Spinal cord (tissue), 10 donors: Measurements from ENCODE around the gene ECE1. TPM values are rescaled to one million over a fixed set of nuclear protein-coding genes. Genes with fewer than 3 reads are reported as not detected.
A peak's percentile ranks its signal among the peaks of the same experiment; 100 is the strongest.

Experiments used
- DNase-seq, 6 donors: peaks; one replicate each; pipeline versions ENCODE4 v3.0.0 to v3.0.0-alpha.2; 2013 to 2015; ENCODE audit warnings: low spot score in 6 of 6, low read depth in 4 of 6
- H3K27ac ChIP-seq: one replicate; pipeline ENCODE4 v1.5.1; 2013; ENCODE audit warnings: low read depth, low read length, control low read depth
- H3K27me3 ChIP-seq: one replicate; pipeline ENCODE4 v1.6.1; 2013; ENCODE audit warnings: low read length; ENCODE audit not compliant: control insufficient read depth, insufficient read depth
- H3K36me3 ChIP-seq: one replicate; pipeline ENCODE4 v1.6.1; 2013; ENCODE audit warnings: low read length; ENCODE audit not compliant: control insufficient read depth, insufficient read depth
- H3K4me1 ChIP-seq: one replicate; pipeline ENCODE4 v1.6.1; 2013; ENCODE audit warnings: low read length; ENCODE audit not compliant: control insufficient read depth, insufficient read depth
- H3K4me3 ChIP-seq: one replicate; pipeline ENCODE4 v1.5.1; 2013; ENCODE audit warnings: low read depth, low read length, control low read depth
- H3K9me3 ChIP-seq: one replicate; pipeline ENCODE4 v1.6.1; 2013; ENCODE audit warnings: low read length; ENCODE audit not compliant: control insufficient read depth, insufficient read depth
- WGBS: methylation state at CpG from one replicate; pipeline ENCODE4 v1.1.5; 2013; ENCODE audit warnings: missing lambda C conversion rate; ENCODE audit not compliant: insufficient coverage; 5-methylcytosine and 5-hydroxymethylcytosine counted together
- polyA plus RNA-seq, 2 donors: library from polyadenylated mRNA; unstranded; fragments of 120-200 nt; gene quantifications; one replicate each; pipeline ENCODE4 v1.2.1, GENCODE V29; 2013; ENCODE audit not compliant: insufficient read length in 2 of 2
- total RNA-seq, 2 donors: library from RNA; depleted of rRNA in 1 of 2; stranded (reverse); fragments of 120-200 nt in 1 of 2; fragments of >200 nt in 1 of 2; gene quantifications; one replicate each; pipeline versions ENCODE4 v1.2.3 to v1.2.4, GENCODE V29; 2013 to 2014
- donor health status: healthy.

Gene ECE1
- total and polyA plus RNA-seq, 4 donors, result 21.2 to 33.9 (median 27.1) TPM

DNA sequence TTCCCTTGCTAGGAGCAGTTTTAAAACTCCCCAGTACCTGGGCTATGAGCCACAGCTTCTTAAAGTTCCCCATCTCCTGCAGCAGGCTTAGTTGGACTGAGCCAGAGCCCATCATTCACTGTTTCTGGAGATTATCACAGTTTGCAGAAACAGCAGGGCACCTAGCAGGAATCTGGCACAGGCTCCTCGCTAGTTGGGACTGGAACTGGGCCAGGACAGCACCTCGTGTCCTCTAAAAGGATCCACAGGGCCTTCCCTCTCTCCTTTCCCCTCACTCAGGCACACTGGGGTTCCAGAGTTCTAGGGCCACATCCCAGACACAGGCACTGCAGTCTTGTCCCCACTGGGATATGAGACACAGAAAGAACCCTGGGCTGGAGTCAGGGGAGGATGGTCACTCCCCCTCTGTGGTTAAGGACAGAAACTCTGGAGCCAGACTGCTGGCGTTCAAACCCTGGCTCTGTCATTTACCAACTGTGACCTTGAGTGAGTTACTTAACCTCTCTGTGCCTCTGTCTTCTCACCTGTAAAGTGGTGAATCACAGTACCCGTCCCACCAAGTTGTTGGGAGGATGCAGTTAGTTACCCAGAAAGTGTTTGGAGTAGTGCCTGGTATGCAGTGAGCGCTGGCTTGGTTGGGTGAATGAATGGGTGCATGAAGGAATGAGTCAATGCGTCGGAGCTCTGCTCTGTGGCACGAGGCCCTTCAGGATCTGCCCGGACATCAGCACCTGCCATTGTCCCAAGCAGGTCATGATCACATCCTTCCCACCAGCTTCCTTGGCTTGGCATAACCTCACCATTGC, 18.8 kb upstream of the ECE1 start:
- Histone ChIP-seq H3K27ac (peak overlapping the region; percentile 64), H3K27me3 (no peaks in the 10 kb centered on the region), H3K36me3 (no peaks in the 10 kb centered on the region), H3K4me1 (peaks cover 60% of the 10 kb centered on the region), H3K9me3 (no peaks in the 10 kb centered on the region), H3K4me3 (no peak overlapping the region)
- WGBS, result 63% methylated on average over 8 of the region's 9 CpGs
- peak in 2 of 6 donors; percentile 77 to 79 for DNase-seq

DNA sequence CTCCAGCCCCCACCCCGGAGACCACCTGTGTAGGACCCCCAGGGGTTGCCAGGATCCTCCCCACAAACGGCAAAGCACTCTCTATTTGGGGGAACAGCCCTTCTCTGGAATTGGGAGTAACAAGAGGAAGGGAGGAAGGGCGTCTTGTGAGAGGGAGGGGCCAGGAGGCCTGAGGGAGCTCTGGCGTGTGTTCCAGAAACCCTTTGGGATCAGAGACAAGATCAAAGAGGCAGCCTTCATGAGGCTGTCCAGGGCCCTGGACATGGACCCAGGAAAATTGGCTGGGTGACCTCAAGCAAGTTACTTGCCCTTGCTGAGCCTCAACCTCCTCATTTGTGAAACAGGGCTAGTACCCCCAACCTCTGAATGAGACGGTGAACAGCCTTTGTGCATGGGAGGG, 18.1 kb upstream of the ECE1 start:
- Histone ChIP-seq H3K4me1 (peaks cover 57% of the 10 kb centered on the region), H3K9me3 (no peaks in the 10 kb centered on the region), H3K4me3 (no peak overlapping the region), H3K36me3 (no peaks in the 10 kb centered on the region), H3K27ac (peak overlapping the region; percentile 64), H3K27me3 (no peaks in the 10 kb centered on the region)
- 41% methylated on average over 3 of the region's 5 CpGs for WGBS
- no peak for DNase-seq

DNA sequence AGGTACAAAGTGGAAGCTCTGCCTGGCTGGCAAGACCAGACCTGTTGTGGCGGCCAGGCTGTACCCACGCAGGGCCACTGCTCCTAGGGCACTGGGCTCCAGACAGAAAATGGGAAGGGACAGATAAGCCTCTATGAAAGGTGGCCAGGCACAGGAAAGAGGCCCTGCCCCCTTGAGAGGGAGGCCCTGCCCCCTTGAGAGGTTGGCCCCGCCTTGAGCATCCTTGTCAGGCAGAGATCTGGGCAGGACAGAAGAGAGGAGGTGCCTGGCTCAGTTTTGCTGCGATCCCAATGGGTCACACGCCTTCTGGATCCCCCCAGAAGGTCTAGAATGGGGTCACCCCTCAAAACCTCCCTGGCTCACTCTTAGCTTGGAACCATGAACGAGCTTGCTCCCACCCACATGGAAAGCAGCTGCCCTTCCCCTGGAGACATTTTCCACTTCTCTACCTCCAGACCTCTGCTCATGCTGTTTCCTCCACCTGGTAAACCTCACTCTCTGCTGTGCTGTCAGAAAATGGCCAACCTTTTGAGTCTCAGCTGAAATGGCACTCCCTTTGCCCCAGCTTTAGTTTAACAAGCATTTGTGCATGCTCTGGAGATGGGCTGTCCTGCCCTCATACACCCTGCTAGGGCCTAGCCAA, 17.5 kb upstream of the ECE1 start:
- no peaks in the 10 kb centered on the region for H3K36me3 ChIP-seq
- DNase-seq, result no peak
- H3K27me3 ChIP-seq, result no peaks in the 10 kb centered on the region
- no peaks in the 10 kb centered on the region for H3K9me3 ChIP-seq
- H3K4me3 ChIP-seq, result no peak overlapping the region
- H3K27ac ChIP-seq, result no peak overlapping the region
- peaks cover 57% of the 10 kb centered on the region for H3K4me1 ChIP-seq
- 69% methylated on average over 5 of the region's 6 CpGs for WGBS

DNA sequence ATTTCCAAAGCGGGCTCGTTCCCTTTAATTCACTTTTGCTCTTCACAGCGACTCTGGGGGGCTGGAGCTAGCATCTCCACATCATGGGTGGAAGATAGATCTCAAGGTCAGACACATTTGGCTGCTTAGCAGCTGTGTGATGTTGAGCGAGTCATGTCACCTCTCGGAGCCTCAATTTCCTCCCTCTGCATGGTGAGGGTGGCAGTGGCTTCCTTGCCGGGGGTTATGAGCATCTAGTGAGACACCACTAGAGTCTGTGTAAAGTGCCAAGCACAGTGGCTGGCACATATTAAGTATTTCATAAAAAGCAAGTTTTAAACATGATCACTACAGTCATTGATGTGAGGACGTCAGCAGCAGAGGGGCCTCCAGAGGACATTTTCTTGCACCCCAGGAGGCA, 16.9 kb upstream of the ECE1 start:
- Histone ChIP-seq H3K9me3 (no peaks in the 10 kb centered on the region), H3K27ac (no peak overlapping the region), H3K4me1 (peaks cover 61% of the 10 kb centered on the region)

DNA sequence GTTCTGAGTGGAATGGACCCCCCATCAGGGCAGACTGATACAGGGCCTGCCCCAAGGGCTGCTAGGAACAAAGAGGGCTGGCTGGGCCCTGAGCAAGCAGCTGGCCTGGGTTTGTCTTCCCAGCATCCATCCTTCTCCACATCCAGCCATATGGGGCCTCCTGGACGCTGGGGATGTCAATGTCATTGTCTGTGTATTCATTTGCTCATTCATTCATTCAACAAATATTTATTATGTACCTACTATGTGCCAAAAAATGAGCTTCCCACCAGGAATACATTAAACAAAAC, 15.6 kb upstream of the ECE1 start:
- no peaks in the 10 kb centered on the region for H3K27me3 ChIP-seq
- H3K4me3 ChIP-seq, result no peak overlapping the region
- H3K9me3 ChIP-seq, result no peaks in the 10 kb centered on the region
- H3K4me1 ChIP-seq, result peaks cover 58% of the 10 kb centered on the region
- no peaks in the 10 kb centered on the region for H3K36me3 ChIP-seq
- peak overlapping the region; percentile 61 for H3K27ac ChIP-seq
- no CpG with 5 or more reads among the region's 1 CpG for WGBS
- DNase-seq, result no peak

More for the DNA sequence above, 16.9 kb upstream of the ECE1 start:
- no peak for DNase-seq
- no peaks in the 10 kb centered on the region for H3K27me3 ChIP-seq
- H3K36me3 ChIP-seq, result no peaks in the 10 kb centered on the region
- no peak overlapping the region for H3K4me3 ChIP-seq
- 84% methylated on average over 2 of the region's 7 CpGs for WGBS

DNA sequence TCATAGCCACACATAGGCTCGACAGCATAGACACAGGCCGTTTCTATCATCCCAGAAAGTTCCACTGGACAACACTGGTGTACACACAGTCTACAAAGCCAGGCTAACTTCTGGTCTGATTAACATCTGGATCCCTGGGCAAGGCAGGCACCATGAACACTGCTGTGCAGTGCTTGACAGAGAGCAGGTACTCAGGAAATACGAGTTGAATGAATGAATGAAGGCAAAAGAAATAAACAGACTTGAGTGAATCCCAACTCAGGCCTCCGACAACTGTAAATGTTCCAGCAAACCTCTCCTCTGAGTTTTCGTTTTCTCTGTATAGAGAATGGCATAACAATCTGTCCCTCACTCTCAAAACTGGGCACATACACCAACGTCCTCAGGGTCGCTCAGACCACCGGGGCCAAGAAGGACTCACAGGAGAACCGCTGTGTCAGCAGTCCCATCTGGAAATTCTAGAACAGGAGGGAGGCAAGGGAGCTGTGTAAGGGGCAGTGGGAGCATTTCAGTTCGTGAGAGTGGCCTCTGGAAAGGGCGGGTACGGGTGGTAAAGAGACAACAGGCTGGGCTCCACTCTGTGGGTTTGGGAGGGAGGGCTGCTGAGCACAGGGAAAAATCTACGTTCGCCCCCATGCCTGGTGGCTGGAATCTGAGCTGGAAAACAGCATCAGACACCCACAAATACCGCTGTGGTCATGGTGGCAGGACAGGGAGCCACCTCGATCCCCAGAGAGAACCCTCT, 15.1 kb upstream of the ECE1 start:
- no peaks in the 10 kb centered on the region for H3K9me3 ChIP-seq
- no peak overlapping the region for H3K4me3 ChIP-seq
- H3K27ac ChIP-seq, result peak overlapping the region; percentile 61
- H3K27me3 ChIP-seq, result no peaks in the 10 kb centered on the region
- H3K4me1 ChIP-seq, result peaks cover 53% of the 10 kb centered on the region
- no peaks in the 10 kb centered on the region for H3K36me3 ChIP-seq
- no peak for DNase-seq
- WGBS, result 79% methylated on average over 13 of the region's 16 CpGs

DNA sequence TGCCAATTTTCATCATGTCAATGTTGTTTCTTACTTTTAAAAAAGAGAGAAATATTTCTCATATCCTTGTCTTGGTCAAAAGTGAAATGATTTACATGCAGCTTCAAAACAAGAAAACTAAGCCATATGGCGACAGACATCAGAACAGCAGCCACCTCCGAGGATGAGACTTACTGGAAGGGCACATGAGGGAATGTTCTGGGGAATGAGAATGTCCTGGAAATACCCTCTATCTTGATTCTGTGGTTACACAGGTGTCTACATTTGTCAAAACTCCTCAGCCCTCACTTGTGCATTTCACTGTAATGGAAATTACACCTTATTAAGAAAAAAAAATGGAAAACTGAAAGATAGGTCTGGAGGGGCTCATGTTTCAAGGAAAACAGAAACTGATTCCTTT, 14.2 kb upstream of the ECE1 start:
- peaks cover 51% of the 10 kb centered on the region for H3K4me1 ChIP-seq
- no CpG with 5 or more reads among the region's 2 CpGs for WGBS
- no peaks in the 10 kb centered on the region for H3K27me3 ChIP-seq
- no peak for DNase-seq
- H3K9me3 ChIP-seq, result no peaks in the 10 kb centered on the region
- H3K4me3 ChIP-seq, result no peak overlapping the region
- no peaks in the 10 kb centered on the region for H3K36me3 ChIP-seq
- H3K27ac ChIP-seq, result peak overlapping the region; percentile 40

DNA sequence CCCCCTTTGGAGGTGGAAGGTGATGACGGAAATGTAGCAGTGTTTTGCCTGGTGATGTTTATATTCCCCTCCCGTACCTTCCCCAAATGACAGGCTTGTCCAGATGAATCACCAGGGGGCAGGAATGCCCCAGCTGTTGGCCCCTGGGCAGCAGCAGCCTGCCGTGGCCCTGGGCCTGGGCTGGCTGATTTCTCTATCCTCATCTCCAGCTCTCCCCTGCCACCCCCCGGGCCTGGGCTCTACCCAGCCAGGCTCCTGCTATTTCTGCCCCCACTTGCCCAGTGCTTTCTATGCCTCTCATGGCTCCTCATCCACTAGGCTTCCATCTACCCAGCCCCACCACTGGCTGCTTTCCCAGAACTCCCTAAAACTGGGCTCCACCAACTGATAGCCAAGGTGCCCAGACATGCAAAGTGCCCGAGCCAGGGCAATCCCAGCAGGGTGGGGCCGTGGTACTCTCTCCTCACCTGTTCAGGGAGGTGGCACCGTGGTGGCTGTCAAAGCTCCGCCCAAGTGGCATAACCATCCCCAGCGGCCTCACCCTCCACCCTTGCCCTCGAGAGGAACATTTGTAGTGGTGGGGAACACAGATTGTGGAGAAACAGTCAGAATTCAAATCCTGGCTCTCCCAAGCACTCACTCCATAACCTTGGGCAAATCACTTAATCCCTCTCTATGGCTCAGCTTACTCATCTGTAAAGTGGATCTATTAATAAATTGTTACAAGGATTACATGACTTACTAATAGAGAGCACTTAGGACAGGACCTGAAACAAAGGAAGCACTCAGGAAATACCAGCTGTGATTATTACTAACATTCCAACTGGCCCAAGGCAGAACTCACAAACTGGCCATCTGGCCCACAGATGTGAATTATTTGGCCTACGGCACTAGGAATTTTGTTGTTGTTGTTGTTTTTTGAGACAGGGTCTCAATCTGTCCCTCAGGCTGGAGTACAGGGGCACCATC, 12.8 kb upstream of the ECE1 start:
- no peak overlapping the region for H3K27ac ChIP-seq
- peaks cover 37% of the 10 kb centered on the region for H3K4me1 ChIP-seq
- 47% methylated on average over 5 of the region's 11 CpGs for WGBS
- H3K4me3 ChIP-seq, result no peak overlapping the region
- no peak for DNase-seq
- no peaks in the 10 kb centered on the region for H3K27me3 ChIP-seq
- no peaks in the 10 kb centered on the region for H3K9me3 ChIP-seq
- no peaks in the 10 kb centered on the region for H3K36me3 ChIP-seq

DNA sequence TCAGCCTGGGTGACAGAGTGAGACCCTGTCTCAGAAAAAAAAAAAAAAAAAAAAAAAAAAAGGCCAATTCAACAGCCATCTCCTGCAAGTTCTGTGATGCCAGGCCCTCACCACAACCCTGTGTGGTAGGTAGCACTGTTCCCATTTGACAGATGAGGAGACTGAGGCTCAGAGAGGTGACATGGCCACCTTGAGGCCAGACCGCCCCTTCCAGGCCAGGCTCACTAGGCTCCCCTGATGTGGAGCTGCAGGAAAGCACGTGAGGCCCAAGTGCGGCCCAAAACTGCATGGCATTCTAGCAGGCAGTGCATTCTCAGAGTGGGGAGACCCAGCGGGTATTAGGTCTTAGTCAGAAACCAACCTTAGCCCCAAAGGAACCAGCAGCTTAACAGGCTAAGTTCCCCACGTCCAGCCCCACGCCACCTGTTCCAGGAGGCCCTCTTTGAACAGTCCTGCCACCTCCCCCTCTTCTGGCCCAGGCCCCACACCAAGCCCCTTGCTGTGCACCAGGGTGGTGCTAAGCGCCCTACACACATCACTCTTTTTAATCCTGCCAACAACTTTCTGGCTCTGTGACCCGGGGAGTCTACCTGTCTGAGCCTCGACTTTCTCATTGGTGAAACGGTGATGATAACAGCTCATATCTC, 11.7 kb upstream of the ECE1 start:
- no peaks in the 10 kb centered on the region for H3K36me3 ChIP-seq
- H3K27ac ChIP-seq, result no peak overlapping the region
- H3K27me3 ChIP-seq, result no peaks in the 10 kb centered on the region
- H3K4me1 ChIP-seq, result peaks cover 26% of the 10 kb centered on the region
- WGBS, result 91% methylated on average over 7 of the region's 10 CpGs
- no peak for DNase-seq
- no peaks in the 10 kb centered on the region for H3K9me3 ChIP-seq
- no peak overlapping the region for H3K4me3 ChIP-seq
